K562 (cell line): ENCODE measurements around the gene LMNA. TPM values are rescaled to one million over a fixed set of nuclear protein-coding genes. Genes with fewer than 3 reads are reported as not detected.

Experiments
- ATF3 ChIP-seq, 2 experiments: fragments of 450-650 bp in 1 of 2; sonication (generic) in 1 of 2; formaldehyde crosslinking in 1 of 2; IDR thresholded peaks in 1 of 2; conservative IDR thresholded peaks in 1 of 2; 2 replicates each; pipeline versions ENCODE4 v1.6.1 to v1.8.1; 2016 to 2023; ENCODE audit warnings: mild to moderate bottlenecking in 2 of 2, moderate library complexity in 2 of 2, inconsistent platforms in 1 of 2, missing genetic modification reagents in 1 of 2
- NFYB ChIP-seq: IDR thresholded peaks from 2 replicates; pipeline ENCODE4 v1.6.1; 2011; ENCODE audit warnings: mild to moderate bottlenecking, moderate library complexity; ENCODE audit not compliant: insufficient read length; ENCODE audit errors: extremely low read depth
- RNF2 ChIP-seq: sonication (generic); IDR thresholded peaks from 2 replicates; pipeline ENCODE4 v1.6.1; 2016
- RNF219 ChIP-seq: fragments of 250-450 bp; sonication (Bioruptor Pico); IDR thresholded peaks from 2 replicates; pipeline ENCODE4 v1.5.0; 2022; ENCODE audit warnings: mild to moderate bottlenecking
- polyA plus RNA-seq, 8 experiments: library from polyadenylated mRNA; depleted of rRNA in 4 of 8; stranded (reverse) in 5 of 8; unstranded in 3 of 8; fragments of >200 nt; fragmentation: Nextera tagmentation in 2 of 8; fragmentation: Illumina TruSeq in 1 of 8; extraction: Ambion mirVana in 2 of 8; extraction: Trizol in 1 of 8; gene quantifications; 2 replicates each; pipeline versions ENCODE4 v1.2.1 to v1.2.3, GENCODE V29; 2011 to 2014; ENCODE audit warnings: inconsistent platforms in 1 of 8, missing spikeins in 1 of 8
- total RNA-seq, 7 experiments: library from RNA; depleted of rRNA in 6 of 7; stranded (reverse); fragments of >200 nt in 6 of 7; fragmentation: Illumina TruSeq in 2 of 7; extraction: Trizol in 2 of 7; gene quantifications; 2 replicates each; pipeline versions ENCODE4 v1.2.1 to v1.2.3, GENCODE V29; 2011 to 2021; ENCODE audit warnings: low replicate concordance in 1 of 7
- TF ChIP-seq, protein P1 (sequence below): sonication (generic); formaldehyde crosslinking; IDR thresholded peaks from 2 replicates; pipeline ENCODE4 v1.8.0; 2022; ENCODE audit warnings: mild to moderate bottlenecking, missing genetic modification reagents
- TF ChIP-seq, protein P2 (sequence below), 2 experiments: fragments of 450-650 bp; IDR thresholded peaks; 2 replicates each; pipeline ENCODE4 v1.6.1; 2016; ENCODE audit warnings: mild to moderate bottlenecking in 2 of 2, borderline replicate concordance in 1 of 2, low read depth in 1 of 2, moderate library complexity in 1 of 2
- TF ChIP-seq, protein P3 (sequence below): fragments of 250-450 bp; sonication (Bioruptor Pico); IDR thresholded peaks from 2 replicates; pipeline ENCODE4 v1.9.0; 2021; ENCODE audit warnings: mild to moderate bottlenecking

The LMNA gene
- total and polyA plus RNA-seq, 9 of the 15 experiments (the other 6 are each of a cell fraction or from before 2014, with no cell fraction given): 1.00 to 347 (median 88.2) TPM

DNA sequence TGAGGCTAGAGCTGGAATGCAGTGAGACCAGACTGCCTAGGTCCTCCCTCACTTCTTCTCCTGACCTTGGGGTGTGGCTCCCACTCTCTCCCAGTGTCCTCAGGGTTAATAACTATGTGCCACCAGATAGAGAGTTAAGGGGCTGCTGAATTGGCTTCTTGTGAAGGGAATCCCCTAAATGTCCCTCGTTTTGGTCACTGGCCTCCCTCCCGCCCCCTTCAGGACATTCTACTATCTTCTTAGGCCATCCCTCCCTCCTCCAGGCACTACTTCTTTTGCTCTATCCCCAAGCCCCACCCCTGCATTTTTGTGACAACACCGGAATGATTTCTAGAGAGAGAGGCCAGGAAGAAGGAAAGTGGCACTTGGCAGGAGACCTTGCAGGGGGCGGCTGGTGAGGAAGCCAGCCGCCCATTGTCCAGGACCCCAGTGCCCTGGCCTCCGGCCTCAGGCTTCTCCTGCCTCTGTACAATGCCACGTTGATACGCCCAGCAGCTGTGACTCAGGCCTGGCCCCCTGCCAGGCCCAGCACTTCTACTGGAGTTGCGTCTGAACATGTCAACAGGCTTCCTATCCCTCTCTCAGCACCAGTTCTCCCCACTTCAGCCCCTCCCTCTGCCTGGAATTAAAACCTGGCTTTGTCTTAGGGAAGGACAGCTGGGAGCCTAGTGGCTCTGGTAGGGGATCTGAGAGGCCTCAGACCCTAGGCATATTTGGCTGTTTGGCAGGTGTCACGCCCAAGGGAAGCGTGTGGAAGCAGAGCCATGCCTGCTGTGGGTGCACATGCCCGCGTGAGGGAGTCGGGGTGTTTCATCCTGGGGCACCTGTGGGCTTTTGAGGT lies 9.1 kb downstream of the LMNA start (continued):
- TF ChIP-seq, protein P1, sequence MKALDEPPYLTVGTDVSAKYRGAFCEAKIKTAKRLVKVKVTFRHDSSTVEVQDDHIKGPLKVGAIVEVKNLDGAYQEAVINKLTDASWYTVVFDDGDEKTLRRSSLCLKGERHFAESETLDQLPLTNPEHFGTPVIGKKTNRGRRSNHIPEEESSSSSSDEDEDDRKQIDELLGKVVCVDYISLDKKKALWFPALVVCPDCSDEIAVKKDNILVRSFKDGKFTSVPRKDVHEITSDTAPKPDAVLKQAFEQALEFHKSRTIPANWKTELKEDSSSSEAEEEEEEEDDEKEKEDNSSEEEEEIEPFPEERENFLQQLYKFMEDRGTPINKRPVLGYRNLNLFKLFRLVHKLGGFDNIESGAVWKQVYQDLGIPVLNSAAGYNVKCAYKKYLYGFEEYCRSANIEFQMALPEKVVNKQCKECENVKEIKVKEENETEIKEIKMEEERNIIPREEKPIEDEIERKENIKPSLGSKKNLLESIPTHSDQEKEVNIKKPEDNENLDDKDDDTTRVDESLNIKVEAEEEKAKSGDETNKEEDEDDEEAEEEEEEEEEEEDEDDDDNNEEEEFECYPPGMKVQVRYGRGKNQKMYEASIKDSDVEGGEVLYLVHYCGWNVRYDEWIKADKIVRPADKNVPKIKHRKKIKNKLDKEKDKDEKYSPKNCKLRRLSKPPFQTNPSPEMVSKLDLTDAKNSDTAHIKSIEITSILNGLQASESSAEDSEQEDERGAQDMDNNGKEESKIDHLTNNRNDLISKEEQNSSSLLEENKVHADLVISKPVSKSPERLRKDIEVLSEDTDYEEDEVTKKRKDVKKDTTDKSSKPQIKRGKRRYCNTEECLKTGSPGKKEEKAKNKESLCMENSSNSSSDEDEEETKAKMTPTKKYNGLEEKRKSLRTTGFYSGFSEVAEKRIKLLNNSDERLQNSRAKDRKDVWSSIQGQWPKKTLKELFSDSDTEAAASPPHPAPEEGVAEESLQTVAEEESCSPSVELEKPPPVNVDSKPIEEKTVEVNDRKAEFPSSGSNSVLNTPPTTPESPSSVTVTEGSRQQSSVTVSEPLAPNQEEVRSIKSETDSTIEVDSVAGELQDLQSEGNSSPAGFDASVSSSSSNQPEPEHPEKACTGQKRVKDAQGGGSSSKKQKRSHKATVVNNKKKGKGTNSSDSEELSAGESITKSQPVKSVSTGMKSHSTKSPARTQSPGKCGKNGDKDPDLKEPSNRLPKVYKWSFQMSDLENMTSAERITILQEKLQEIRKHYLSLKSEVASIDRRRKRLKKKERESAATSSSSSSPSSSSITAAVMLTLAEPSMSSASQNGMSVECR (CRISPR knock-in tag): peak; percentile 71; the same call in 1 of the 2 replicates
- TF ChIP-seq, protein P2, sequence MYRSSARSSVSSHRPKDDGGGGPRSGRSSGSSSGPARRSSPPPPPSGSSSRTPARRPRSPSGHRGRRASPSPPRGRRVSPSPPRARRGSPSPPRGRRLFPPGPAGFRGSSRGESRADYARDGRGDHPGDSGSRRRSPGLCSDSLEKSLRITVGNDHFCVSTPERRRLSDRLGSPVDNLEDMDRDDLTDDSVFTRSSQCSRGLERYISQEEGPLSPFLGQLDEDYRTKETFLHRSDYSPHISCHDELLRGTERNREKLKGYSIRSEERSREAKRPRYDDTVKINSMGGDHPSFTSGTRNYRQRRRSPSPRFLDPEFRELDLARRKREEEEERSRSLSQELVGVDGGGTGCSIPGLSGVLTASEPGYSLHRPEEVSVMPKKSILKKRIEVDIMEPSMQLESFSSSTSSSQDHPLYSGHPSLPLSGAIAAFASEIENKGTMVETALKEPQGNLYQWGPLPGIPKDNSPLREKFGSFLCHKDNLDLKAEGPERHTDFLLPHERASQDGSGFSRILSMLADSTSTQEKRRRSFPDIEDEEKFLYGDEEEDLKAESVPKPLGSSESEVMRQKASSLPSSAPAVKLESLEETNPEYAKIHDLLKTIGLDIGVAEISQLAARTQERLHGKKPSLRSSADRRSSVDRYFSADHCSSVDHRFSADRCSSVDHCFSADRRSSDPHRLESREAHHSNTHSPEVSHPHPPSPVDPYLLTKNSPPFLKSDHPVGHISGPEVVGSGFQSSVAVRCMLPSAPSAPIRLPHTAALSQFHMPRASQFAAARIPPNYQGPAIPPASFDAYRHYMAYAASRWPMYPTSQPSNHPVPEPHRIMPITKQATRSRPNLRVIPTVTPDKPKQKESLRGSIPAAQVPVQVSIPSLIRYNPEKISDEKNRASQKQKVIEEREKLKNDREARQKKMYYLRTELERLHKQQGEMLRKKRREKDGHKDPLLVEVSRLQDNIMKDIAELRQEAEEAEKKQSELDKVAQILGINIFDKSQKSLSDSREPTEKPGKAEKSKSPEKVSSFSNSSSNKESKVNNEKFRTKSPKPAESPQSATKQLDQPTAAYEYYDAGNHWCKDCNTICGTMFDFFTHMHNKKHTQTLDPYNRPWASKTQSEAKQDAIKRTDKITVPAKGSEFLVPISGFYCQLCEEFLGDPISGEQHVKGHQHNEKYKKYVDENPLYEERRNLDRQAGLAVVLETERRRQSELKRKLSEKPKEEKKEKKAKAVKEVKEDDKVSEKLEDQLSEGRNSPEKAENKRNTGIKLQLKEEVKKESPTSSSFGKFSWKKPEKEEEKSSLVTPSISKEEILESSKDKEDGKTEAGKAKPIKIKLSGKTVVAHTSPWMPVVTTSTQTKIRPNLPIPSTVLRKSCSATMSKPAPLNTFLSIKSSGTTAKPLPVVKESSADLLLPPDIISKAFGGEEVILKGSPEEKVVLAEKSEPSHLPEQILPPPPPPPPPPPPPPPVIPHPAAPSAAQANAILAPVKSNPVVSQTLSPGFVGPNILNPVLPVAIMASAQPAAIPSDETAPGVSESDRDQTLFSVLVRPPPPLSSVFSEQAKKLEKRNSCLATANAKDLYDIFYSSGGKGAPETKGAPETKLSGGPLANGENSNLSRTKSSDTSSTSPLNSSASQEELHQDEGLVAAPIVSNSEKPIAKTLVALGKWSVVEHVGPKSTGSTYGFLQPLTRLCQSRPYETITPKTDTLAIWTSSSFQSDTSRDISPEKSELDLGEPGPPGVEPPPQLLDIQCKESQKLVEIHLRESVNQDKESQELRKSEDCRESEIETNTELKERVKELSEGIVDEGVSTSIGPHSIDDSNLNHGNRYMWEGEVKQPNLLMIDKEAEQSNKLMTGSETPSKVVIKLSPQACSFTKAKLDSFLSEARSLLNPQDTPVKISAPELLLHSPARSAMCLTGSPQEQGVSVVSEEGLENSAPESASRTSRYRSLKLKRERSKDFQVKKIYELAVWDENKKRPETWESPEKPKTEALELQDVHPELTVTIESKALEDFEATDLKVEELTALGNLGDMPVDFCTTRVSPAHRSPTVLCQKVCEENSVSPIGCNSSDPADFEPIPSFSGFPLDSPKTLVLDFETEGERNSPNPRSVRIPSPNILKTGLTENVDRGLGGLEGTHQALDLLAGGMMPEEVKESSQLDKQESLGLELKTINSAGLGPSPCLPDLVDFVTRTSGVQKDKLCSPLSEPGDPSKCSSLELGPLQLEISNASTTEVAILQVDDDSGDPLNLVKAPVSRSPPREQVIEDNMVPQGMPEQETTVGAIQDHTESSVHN (IDR thresholded peaks at IDR 0.05; ENCODE audit: borderline replicate concordance in 1 of 2, low read depth in 1 of 2): 0 out of 4 replicates have a peak, but pooled peaks of 1 of the 2 experiments have one; percentile 19
- TF ChIP-seq RNF2 (peak; percentile 24; the same call in 1 of the 2 replicates), ATF3 (IDR thresholded peaks at IDR 0.05) (peak; percentile 83), ATF3 (CRISPR knock-in tag; conservative IDR thresholded peaks at IDR 0.05) (0 out of 2 replicates have a peak, but pooled peaks have one; percentile 51), RNF219 (no peak), NFYB (no peak)
- TF ChIP-seq, protein P3, sequence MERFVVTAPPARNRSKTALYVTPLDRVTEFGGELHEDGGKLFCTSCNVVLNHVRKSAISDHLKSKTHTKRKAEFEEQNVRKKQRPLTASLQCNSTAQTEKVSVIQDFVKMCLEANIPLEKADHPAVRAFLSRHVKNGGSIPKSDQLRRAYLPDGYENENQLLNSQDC (CRISPR knock-in tag): no peak
